GM23338 (cell line): ENCODE measurements around the gene CLSTN1.

Experiments used
- EZH2phosphoT487 ChIP-seq: fragments of 200-600 bp; sonication (generic); IDR thresholded peaks from one replicate; pipeline ENCODE4 v1.8.1; 2018; ENCODE audit warnings: antibody characterized with exemption; ENCODE audit not compliant: unreplicated experiment
- POLR2AphosphoS5 ChIP-seq: IDR thresholded peaks from 2 replicates; pipeline ENCODE4 v1.6.1; 2016; ENCODE audit warnings: antibody characterized with exemption, low read depth

GRCh38 chr1:9824702-9825089 is 931 bp upstream of the CLSTN1 start:
- TF ChIP-seq POLR2AphosphoS5 (no peak), EZH2phosphoT487 (no peak)
